ENCODE data around the gene NHLH1. TPM values are rescaled to one million over a fixed set of nuclear protein-coding genes. Genes with fewer than 3 reads are reported as not detected.

NHLH1 gene
- total and polyA plus RNA-seq, 2 of the 13 experiments (the other 11 are each of a cell fraction or from before 2014, with no cell fraction given), result 0.11 to 0.57 TPM

- TF ChIP-seq HMGXB3 (CRISPR knock-in tag; IDR thresholded peaks at IDR 0.05; ENCODE audit: borderline replicate concordance) (peak; percentile 73; the same call in 1 of the 2 replicates), CAMTA2 (CRISPR knock-in tag; IDR thresholded peaks at IDR 0.05; ENCODE audit: borderline replicate concordance) (peak; percentile 70; the same call in 1 of the 2 replicates), ZNF546 (CRISPR knock-in tag; conservative IDR thresholded peaks at IDR 0.05) (no peak), CBX5 (CRISPR knock-in tag; IDR thresholded peaks at IDR 0.05; ENCODE audit: borderline replicate concordance) (peak; percentile 33; the same call in 1 of the 2 replicates), ZBTB39 (CRISPR knock-in tag; IDR thresholded peaks at IDR 0.05) (no peak), SIN3B (IDR thresholded peaks at IDR 0.05; ENCODE audit: low read length) (peak; percentile 81; the same call in 1 of the 2 replicates), ZFX (CRISPR knock-in tag; IDR thresholded peaks at IDR 0.05; ENCODE audit: low read depth) (peak; percentile 90), SIX1 (CRISPR knock-in tag; IDR thresholded peaks at IDR 0.05; ENCODE audit: borderline replicate concordance) (peak; percentile 26; the same call in 1 of the 2 replicates), RBAK (CRISPR knock-in tag; IDR thresholded peaks at IDR 0.05) (no peak), DNMT3B (CRISPR knock-in tag; conservative IDR thresholded peaks at IDR 0.05) (peak; percentile 57; the same call in 1 of the 2 replicates), ZNF276 (CRISPR knock-in tag; IDR thresholded peaks at IDR 0.05; ENCODE audit: low read depth) (no peak), GTF3A (CRISPR knock-in tag; conservative IDR thresholded peaks at IDR 0.05) (0 out of 2 replicates have a peak, but pooled peaks have one; percentile 25), THAP7 (CRISPR knock-in tag; IDR thresholded peaks at IDR 0.05) (no peak)
- TF ChIP-seq, protein P1, sequence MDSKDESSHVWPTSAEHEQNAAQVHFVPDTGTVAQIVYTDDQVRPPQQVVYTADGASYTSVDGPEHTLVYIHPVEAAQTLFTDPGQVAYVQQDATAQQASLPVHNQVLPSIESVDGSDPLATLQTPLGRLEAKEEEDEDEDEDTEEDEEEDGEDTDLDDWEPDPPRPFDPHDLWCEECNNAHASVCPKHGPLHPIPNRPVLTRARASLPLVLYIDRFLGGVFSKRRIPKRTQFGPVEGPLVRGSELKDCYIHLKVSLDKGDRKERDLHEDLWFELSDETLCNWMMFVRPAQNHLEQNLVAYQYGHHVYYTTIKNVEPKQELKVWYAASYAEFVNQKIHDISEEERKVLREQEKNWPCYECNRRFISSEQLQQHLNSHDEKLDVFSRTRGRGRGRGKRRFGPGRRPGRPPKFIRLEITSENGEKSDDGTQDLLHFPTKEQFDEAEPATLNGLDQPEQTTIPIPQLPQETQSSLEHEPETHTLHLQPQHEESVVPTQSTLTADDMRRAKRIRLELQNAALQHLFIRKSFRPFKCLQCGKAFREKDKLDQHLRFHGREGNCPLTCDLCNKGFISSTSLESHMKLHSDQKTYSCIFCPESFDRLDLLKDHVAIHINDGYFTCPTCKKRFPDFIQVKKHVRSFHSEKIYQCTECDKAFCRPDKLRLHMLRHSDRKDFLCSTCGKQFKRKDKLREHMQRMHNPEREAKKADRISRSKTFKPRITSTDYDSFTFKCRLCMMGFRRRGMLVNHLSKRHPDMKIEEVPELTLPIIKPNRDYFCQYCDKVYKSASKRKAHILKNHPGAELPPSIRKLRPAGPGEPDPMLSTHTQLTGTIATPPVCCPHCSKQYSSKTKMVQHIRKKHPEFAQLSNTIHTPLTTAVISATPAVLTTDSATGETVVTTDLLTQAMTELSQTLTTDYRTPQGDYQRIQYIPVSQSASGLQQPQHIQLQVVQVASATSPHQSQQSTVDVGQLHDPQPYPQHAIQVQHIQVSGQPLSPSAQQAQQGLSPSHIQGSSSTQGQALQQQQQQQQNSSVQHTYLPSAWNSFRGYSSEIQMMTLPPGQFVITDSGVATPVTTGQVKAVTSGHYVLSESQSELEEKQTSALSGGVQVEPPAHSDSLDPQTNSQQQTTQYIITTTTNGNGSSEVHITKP (CRISPR knock-in tag; IDR thresholded peaks at IDR 0.05; ENCODE audit: low read depth), result 0 out of 2 replicates have a peak, but pooled peaks have one; percentile 60
These were observed 23.7 kb upstream of the NHLH1 start, which contains the start of the genes COPA and NCSTN (continued) for GRCh38 chr1:160342953-160343869.
